HG03439 (cell line): Measurements from ENCODE around the gene CRIM1.
"Not testable (repeated sequence)": the region's sequence is repeated elsewhere in the genome, so short reads cannot be mapped to it uniquely, and the experiment has no call there.

Experiments used
- ATAC-seq: cut with Tn5 transposase; IDR thresholded peaks from one replicate; pipeline ENCODE4 v1.9.1; 2021; ENCODE audit warnings: mild to moderate bottlenecking, moderate library complexity; ENCODE audit not compliant: unreplicated experiment

Gene CRIM1

GRCh38 chr2:36355151-36355889 is at the start of gene CRIM1:
Gene CRIM1 (plus strand): TSS chr2:36355778. CDS start chr2:36356293, 515 bp downstream.
- peak; percentile 36 for ATAC-seq

GRCh38 chr2:36307441-36307840 is 48.1 kb upstream of the CRIM1 start:
- no peak for ATAC-seq

GRCh38 chr2:36310444-36310843 is 45.1 kb upstream of the CRIM1 start:
- ATAC-seq: not testable (repeated sequence)

- ATAC-seq: no peak
These were observed 37.0 kb upstream of the CRIM1 start for GRCh38 chr2:36318547-36318946.

- ATAC-seq: no peak
These were observed 33.5 kb upstream of the CRIM1 start for GRCh38 chr2:36322108-36322507.

- ATAC-seq: no peak
These were observed 29.3 kb upstream of the CRIM1 start for GRCh38 chr2:36326286-36326685.

GRCh38 chr2:36329251-36329650 is 26.3 kb upstream of the CRIM1 start:
- no peak for ATAC-seq

GRCh38 chr2:36329746-36330472 is 25.7 kb upstream of the CRIM1 start:
- ATAC-seq: no peak

GRCh38 chr2:36330473-36331395 is 24.8 kb upstream of the CRIM1 start:
- ATAC-seq: no peak

GRCh38 chr2:36333350-36334012 is 22.1 kb upstream of the CRIM1 start:
- ATAC-seq: no peak

- ATAC-seq: no peak
These were observed 20.0 kb upstream of the CRIM1 start for GRCh38 chr2:36335597-36335996.

GRCh38 chr2:36336321-36336720 is 19.3 kb upstream of the CRIM1 start:
- no peak for ATAC-seq

- no peak for ATAC-seq
These were observed 18.2 kb upstream of the CRIM1 start for GRCh38 chr2:36337354-36337753.

GRCh38 chr2:36338124-36338826 is 17.3 kb upstream of the CRIM1 start:
- no peak for ATAC-seq

- no peak for ATAC-seq
These were observed 16.8 kb upstream of the CRIM1 start for GRCh38 chr2:36338827-36339145.

- no peak for ATAC-seq
These were observed 15.9 kb upstream of the CRIM1 start for GRCh38 chr2:36339607-36340218.

GRCh38 chr2:36343606-36344005 is 12.0 kb upstream of the CRIM1 start:
- ATAC-seq: no peak

GRCh38 chr2:36348721-36349120 is 6.9 kb upstream of the CRIM1 start:
- ATAC-seq: no peak

- ATAC-seq: no peak
These were observed 4.3 kb upstream of the CRIM1 start for GRCh38 chr2:36351291-36351690.
